Measurements from ENCODE around the gene HCST. TPM values are rescaled to one million over a fixed set of nuclear protein-coding genes. Genes with fewer than 3 reads are reported as not detected.

Gene HCST
- total and polyA plus RNA-seq, 12 donors = 1.7 to 22.8 (median 5.3) TPM

DNA sequence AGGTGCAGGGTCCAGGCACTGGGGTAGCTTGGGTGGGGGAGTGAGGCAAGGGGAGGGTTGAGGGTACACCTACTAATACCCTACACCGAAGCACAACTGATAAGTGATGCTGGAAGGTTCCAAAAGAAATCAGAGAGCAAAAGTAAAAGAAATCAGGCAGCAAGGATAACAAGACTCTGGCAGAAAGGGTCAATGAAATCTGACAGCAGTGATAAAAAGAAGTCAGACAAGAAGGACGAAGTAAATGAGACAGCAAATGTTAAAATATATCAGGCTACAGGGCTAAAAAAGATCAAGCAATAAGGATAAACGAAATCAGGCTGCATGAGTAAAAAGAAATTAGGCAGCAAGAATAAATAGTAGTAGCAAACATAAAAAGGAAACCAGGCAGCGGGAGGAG lies 38.5 kb downstream of the HCST start:
- Histone ChIP-seq H3K4me1 (peaks cover 0 to 24% (median 15%) of the 10 kb centered on the region in 9 donors), H3K27ac (no peak overlapping the region), H3K9me3 (no peaks in the 10 kb centered on the region), H3K27me3 (peaks cover 0 to 15% (median 0%) of the 10 kb centered on the region in 7 donors), H3K4me3 (no peak overlapping the region), H3K36me3 (peaks cover 0 to 53% (median 0%) of the 10 kb centered on the region in 9 donors)
- intact Hi-C loops (cut with DNase I) = no loop called here
- 47 to 62% methylated on average over 4 of the region's 4 CpGs for WGBS, 2 donors
- TF ChIP-seq, protein P1, sequence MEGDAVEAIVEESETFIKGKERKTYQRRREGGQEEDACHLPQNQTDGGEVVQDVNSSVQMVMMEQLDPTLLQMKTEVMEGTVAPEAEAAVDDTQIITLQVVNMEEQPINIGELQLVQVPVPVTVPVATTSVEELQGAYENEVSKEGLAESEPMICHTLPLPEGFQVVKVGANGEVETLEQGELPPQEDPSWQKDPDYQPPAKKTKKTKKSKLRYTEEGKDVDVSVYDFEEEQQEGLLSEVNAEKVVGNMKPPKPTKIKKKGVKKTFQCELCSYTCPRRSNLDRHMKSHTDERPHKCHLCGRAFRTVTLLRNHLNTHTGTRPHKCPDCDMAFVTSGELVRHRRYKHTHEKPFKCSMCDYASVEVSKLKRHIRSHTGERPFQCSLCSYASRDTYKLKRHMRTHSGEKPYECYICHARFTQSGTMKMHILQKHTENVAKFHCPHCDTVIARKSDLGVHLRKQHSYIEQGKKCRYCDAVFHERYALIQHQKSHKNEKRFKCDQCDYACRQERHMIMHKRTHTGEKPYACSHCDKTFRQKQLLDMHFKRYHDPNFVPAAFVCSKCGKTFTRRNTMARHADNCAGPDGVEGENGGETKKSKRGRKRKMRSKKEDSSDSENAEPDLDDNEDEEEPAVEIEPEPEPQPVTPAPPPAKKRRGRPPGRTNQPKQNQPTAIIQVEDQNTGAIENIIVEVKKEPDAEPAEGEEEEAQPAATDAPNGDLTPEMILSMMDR (IDR thresholded peaks at IDR 0.05) = no peak
- DNase-seq (no peak), ATAC-seq (no peak)

DNA sequence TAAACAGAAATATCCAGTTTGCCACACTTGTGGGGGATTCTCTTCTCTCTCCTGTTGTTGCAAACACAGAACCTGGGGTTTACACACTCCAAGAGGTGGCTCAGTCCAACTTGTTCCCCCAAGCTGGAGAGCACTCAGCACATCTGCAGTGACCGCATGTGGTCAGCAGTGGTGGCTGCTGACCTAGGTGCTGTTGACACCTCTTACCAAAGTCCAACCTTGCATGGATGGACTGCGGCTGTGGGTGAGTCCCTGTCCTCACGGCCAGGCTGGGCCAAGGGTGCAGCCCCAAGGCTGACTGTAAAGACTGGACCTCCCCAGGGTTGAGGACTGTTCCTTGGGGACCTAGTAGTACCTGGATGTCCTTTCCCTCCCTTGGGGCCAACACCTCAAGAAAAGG lies 39.9 kb downstream of the HCST start:
- no peak overlapping the region for H3K4me3 ChIP-seq
- no peaks in the 10 kb centered on the region for H3K9me3 ChIP-seq
- peaks cover 0 to 15% (median 7%) of the 10 kb centered on the region in 9 donors for H3K4me1 ChIP-seq
- 95 to 98% methylated on average over 3 of the region's 3 CpGs for WGBS, 2 donors
- intact Hi-C loops (cut with DNase I) = no loop called here
- no peak for DNase-seq
- no peak for ATAC-seq
- H3K36me3 ChIP-seq = peaks cover 0 to 53% (median 0%) of the 10 kb centered on the region in 9 donors
- no peak overlapping the region for H3K27ac ChIP-seq
- H3K27me3 ChIP-seq = peaks cover 0 to 3% (median 0%) of the 10 kb centered on the region in 7 donors
- TF ChIP-seq, protein P1 (IDR thresholded peaks at IDR 0.05) = no peak

DNA sequence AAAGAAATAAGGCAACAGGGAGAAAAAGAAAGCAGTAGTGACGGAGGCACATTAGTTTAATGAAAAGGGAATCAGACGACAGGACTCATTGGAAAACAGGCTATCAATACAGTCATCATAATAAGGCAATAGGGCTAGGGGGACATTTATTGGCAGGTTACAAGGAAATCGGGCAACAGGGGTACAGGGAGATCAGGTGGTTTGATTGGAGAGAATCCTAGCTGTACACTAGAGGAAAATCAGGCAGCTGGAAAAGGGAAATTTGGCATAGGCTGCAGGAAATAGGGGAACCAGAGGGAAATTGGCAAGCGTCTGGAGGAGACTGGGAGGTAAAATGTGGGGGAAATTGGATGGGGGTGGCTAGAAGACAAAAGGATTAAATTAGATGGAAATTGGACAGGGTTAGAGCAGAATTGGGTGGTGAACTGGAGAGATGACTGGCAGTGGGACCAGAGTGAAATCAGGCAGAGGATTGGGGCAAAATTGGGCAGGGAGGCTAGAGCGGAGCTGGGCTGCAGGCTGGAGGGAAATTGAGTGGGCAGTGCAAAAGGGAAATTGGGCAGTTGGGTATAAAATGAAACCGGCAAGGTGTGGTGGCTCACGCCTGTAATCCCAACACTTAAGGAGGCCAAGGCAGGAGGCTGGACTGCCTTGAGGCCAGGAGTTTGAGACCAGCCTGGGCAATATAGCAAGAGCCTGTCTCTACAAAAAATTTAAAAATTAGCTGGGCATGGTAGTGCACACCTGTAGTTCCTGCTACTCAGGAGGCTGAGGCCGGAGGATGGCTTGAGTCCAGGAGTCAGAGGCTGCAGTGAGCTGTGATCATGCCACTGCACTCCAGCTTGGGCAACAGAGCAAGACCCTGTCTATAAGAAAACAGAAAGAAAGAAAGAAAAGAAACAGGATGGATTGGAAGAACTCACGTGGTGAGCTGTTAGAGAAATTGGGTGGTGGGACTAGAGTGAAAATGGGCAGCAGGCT lies 41.3 kb downstream of the HCST start:
- no peak for ATAC-seq
- Histone ChIP-seq H3K36me3 (peaks cover 0 to 53% (median 0%) of the 10 kb centered on the region in 9 donors), H3K9me3 (no peaks in the 10 kb centered on the region), H3K27me3 (no peaks in the 10 kb centered on the region), H3K4me3 (no peak overlapping the region), H3K4me1 (peaks cover 0 to 5% (median 0%) of the 10 kb centered on the region in 9 donors), H3K27ac (no peak overlapping the region)
- 86 to 87% methylated on average over 9 of the region's 9 CpGs for WGBS, 2 donors
- intact Hi-C loops (cut with DNase I) = no loop called here
- TF ChIP-seq, protein P1 (IDR thresholded peaks at IDR 0.05) = no peak
- DNase-seq = no peak

DNA sequence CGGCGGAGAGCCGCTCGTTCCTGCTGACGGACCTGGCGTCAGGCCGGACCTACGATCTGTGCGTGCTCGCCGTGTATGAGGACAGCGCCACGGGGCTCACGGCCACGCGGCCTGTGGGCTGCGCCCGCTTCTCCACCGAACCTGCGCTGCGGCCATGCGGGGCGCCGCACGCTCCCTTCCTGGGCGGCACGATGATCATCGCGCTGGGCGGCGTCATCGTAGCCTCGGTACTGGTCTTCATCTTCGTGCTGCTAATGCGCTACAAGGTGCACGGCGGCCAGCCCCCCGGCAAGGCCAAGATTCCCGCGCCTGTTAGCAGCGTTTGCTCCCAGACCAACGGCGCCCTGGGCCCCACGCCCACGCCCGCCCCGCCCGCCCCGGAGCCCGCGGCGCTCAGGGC lies 42.2 kb downstream of the HCST start:
- 78 to 82% methylated on average over 52 of the region's 52 CpGs for WGBS, 2 donors

More for the DNA sequence above, 42.2 kb downstream of the HCST start:
- TF ChIP-seq, protein P1 (IDR thresholded peaks at IDR 0.05) = no peak
- Histone ChIP-seq H3K36me3 (peaks cover 0 to 45% (median 0%) of the 10 kb centered on the region in 9 donors), H3K27me3 (no peaks in the 10 kb centered on the region), H3K9me3 (no peaks in the 10 kb centered on the region), H3K4me3 (no peak overlapping the region), H3K4me1 (peaks cover 0 to 5% (median 0%) of the 10 kb centered on the region in 9 donors), H3K27ac (no peak overlapping the region)
- DNase-seq (no peak), ATAC-seq (no peak)
- intact Hi-C loops (cut with DNase I) = no loop called here

Data from heart right ventricle (tissue), 16 donors.